Urothelium cell line (cell line): ENCODE measurements around the gene DIPK1A.

Experiments
- DNase-seq: peaks from one replicate; pipeline ENCODE4 v3.0.0; 2011; ENCODE audit warnings: low spot score, mixed read lengths
- FAIRE-seq: peaks from 2 replicates; lab custom pipeline; 2011; peaks lifted over from hg19 to GRCh38; lab: Jason Lieb, UNC

The DIPK1A gene

DNA sequence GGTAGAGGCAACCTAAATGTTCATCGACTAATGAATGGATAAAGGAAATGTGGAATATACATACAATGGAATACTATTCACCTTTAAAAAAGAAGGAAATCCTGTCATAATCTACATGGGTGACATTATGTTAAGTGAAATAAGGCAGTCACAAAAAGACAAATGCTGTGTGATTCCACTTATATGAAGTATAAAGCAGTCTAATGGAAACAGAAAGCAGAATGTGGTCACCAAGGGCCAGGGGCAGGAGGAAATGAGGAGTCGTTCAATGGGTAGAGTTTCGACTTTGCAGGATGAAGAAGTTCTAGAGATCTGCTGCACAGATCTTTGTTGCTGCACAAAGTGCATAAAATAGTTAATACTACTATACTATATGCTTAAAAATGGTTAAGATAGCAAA is 7.8 kb downstream of the DIPK1A start:
- FAIRE-seq = no peak
- DNase-seq = no peak

DNA sequence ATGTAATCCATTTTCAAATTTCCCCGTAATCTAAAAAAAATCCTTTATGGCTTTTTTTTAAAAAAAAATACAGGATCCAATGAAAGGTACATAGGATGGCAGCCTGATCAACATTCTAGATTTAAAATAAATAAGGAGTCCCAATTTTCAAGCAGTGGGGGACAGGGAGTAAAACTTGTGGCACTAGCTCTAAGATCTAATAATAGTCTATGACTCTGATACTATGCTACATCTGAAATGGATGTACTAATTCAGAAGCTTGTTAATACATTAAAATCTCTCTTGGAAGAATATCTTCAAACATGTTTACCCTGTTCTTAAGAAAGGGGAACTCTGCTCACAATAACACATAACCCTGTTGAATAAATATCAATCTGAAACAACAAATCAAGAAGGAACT is 8.5 kb downstream of the DIPK1A start:
- DNase-seq (no peak), FAIRE-seq (no peak)

DNA sequence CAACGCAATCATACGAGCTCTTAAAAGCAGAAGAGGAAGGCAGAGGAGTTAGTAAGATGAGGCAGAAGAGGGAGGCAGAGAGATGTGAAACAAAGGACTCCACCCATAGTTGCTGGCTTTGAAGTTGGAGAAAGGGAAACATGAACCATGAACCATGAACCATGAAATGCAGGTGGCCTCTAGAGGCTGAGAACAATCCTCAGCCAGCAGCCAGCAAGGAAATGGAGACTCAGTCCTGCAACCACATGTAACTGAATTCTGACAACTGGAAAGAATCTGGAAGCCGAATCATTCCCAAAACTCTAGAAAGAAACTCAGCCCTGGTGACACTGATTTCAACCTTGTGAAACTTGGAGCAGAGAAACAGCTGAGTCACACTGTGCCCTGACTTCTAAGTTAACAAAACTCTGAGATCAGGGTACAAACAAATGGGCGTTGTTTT is 10.1 kb downstream of the DIPK1A start:
- FAIRE-seq = no peak
- DNase-seq = peak; percentile 20

DNA sequence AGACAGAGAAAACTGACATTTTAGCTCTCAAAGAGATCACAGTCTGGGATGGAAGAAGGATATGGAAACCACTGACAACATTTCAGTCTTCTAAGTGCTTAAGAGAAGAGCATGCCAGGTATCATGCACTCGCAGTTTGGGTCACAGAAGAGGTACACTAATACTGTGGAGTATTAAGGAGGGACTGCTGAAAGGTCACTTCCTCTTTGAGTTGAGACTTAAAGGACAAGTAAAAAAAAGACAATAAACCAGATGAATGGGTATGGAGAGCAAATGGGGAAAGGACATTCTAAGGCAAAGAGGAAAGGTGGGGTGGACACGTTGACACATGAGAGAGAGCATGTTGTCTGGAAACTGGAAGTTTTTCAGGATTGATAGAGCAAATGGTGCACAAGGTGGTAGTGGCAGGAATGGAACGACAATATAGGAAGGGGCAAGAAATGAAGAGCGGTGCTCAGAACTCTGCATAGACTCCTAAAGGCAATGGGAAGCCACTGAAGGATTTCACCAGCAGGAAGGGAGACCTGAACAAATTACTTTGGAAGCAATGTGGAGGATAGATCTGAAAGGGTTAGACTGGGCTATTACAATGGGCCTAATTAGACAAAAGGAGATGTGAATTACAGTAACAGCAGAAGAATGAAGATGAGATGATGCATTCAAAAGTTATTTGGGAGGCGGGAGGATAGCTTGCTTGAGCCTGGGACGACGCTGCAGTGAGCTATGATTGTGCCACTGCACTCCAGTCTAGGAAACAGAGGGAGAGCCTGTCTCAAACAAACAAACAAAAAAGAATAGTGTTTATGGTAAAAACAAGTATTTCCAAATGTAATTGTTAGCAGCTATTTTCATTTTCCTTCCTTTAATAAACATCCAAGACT is 11.1 kb downstream of the DIPK1A start:
- no peak for FAIRE-seq
- peak; percentile 27 for DNase-seq

DNA sequence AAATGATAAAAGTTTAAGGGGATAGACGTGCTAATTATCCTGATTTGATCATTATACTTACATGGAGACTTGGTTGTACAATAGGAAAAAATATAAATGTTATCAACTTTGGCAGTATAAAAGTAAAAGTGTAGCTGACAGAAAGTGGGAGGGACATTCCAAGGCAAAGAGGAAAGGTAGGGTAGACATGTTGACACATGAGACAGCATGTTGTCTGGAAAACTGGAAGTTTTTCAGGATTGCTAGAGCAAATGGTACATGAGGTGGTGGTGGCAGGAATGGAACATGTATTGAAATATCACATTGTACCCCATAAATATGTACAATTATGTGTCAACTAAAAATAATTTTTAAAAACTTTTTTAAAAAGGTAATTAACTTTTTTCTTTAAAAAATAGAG is 13.2 kb downstream of the DIPK1A start:
- FAIRE-seq (no peak), DNase-seq (no peak)

DNA sequence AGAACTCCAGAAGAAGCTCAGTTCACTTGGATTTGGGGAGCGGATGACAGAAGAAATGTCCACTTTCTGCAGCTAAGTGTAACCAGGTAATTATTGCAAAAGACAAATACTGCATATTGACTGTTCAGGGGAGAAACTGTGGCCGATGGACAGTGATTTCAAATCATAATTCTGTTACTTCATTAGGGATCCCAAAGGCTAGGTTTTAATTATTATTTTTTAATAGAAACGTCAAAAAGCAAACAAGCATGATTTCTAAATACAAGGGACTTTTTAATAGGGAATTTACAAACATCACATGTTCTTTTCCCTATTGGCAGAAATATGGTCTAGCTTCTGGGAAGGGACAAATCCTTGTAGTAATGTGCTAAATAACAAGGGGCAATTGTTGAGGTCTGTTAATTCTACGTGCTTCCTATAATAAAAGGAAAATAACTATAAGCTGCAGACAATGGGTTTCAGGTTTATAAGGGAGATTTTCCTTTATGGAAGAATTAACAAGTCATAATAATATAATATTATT is 15.5 kb downstream of the DIPK1A start:
- DNase-seq = no peak
- no peak for FAIRE-seq

DNA sequence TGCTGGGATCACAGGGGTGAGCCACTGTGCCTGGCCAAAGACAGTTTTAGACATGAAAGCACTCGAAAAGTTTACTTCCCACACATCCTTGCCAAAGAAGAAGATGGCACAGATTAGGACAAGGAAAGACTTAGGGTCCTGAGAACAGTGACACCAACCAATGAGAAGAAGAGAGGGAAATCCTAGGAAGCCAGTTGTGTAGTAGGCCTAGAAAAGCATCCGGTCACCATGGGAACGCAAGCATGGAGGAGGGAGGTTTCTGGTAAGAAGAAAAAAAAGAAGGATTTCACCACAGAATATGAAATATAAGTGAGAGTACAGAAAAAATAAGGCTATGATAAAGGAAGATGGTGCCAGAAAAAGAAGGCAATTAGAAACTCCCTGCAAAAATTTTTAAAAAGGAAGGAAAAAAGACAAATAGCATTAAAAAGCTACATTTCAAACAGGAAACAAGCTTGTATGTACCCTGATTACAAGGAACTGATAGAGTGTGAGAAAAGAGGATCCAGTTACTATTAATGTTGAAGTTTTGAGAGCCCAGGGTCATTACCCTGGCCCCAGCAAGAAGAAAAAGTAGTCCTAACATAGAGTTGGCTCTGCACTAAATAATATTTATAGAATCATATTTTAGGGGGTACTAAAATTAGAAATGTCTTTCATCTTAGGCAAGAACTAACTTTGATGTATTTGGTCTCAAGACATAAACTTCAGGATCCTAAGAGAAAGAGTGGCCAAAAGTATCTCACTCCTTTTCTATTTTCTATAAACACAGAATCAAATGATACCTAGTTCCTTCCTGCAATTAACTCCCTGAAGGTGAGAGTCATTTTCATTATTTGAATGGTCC is 16.1 kb downstream of the DIPK1A start:
- FAIRE-seq (no peak), DNase-seq (no peak)

DNA sequence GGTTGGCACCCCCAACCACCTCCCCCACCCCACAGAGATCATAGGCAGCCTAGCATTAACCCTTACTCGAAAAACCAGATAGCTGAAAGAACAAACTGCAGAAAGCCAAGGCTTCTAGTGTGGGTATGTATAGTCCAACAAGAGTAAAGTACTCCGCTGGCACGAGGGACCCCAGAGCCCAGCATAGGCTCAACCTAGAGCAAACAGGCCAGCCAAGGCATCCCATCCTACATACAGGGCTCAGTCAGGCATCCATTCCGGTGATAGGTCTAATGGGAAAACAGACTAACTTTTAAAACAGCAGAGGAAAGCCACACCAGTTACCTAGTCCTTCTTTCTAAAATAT is 17.8 kb downstream of the DIPK1A start:
- FAIRE-seq (no peak), DNase-seq (no peak)

DNA sequence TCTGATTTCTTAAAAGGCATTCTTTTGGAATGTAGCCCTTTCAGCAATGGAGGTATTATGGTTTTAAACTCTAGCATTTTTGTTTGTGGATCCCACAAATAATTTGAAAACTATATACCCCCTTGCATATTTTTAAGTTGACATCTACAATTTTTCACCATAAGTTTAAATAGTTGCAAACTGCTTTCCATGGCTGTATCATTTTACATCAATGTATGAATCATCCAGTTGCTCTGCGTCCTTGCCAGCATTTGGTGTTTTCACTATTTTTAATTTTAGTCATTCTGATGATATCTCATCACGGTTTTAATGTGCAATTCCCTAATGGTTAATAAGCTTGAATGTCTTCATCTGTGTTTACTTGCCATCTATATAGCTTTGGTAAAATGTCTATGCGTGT is 20.7 kb downstream of the DIPK1A start:
- DNase-seq (no peak), FAIRE-seq (no peak)

DNA sequence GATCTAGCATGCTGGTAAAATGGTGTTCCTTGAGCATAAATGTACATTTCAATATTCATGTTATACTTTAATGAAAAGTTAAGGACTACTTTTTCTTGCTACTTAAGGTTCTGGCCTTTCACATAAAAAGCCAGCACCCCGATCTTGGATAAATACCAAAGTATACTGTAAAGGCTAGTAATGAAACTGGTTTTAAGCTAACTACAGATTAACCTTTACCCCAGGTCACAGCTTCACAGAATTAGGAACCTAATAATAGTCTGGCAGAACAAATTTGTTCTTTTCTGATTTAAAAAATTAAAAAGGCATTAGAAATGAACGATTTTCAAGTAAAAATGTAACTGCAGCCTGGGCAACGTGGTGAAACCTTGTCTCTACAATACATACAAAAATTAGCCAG is 23.5 kb downstream of the DIPK1A start:
- FAIRE-seq (no peak), DNase-seq (no peak)

DNA sequence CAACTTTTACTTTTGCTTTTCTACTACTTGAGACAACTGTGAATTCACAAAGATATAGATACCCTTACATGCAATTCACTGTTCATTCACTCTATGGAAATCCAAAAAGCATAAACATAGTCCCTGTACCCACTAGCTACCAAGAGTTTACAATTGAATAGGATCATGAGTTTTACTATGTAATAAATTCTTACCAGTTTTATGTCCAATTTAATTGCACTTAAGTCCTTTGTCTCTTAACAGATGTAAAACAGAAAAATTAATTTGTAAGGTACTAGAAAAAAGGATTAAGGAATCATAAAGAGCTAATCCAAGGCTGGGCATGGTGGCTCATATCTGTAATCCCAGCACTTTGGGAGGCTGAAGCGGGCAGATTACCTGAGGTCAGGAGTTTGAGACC is 24.4 kb downstream of the DIPK1A start:
- no peak for FAIRE-seq
- DNase-seq = no peak

DNA sequence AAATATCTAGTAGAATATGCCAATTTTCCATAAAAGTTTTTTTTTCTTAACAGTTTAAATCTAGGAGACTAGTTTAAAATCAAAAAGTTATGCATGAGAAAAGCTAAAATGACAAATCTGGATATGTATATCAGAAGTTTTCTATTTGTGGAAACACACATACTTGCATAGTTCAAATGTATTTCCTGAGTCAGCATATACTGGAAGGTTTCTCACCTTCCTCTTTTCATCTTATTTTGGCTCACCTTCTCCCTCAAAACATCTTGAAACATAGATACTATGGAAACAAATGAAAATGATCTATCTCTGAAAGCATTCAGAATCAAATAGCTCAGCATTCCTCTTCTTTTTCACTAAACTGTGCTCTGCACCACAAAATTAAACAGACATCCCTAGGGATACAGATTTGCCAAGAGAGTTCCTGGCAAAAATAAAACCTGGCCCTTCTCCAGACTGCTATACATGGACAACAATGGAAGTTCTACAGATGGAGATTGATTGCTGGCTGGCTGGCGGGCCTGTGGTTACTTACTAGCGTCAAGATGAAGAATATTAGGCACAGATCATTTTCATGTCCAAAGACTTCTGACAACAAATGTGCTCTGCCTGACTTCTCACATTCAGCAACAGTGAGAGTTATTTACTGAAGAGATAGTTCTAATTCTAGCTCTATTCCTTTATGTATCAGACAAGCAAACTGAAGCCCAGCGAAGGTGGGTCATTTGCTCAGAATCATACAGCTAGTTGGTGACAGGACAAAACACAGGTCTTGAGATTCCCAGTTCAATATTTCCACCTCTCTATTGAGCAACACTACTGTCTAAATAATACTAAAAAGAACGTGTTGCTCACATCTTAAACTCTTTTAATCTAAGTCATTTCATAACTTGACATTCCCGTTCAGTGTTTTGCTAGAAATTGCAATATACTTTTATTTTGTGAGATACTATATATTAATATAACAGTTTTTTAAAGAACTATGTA is 26.6 kb downstream of the DIPK1A start:
- DNase-seq = peak; percentile 54
- no peak for FAIRE-seq

DNA sequence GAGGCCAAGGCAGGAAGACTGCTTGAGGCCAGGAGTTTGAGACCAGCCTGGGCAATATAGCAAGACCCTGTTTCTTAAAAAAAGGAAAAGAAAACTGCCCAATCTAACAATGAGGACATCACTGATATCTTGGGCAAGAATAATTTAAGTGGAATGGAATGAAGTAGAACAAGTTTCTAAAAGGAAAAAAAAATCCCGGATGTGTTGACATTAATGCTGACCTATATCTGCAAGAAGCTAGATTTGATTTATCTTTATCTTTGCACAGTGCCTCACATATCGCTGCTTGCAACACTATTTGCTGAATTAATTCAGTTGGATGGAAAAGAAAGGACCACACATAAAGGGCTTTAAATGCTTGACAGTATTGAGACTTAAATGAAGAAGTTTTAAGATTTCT is 27.8 kb downstream of the DIPK1A start:
- FAIRE-seq = no peak
- no peak for DNase-seq

DNA sequence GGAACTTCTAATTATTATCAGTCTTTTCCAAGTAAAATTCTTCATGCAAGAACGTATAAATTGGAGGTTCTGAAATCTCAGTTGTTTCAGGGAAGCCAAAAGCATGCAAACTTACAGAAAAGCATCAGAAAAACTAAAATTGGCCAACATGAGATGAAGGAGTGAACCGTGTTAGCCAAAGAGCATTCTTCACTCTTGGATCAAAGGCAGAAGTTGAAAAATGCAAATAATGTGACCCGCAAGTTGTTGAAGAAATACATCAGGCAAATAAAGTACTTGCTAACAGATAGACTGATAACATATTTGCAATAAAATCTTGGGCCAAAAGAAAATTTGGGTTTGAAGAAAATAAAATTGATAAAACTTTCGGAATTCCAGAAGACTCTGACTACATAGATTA is 29.6 kb downstream of the DIPK1A start:
- DNase-seq = no peak
- FAIRE-seq = no peak

DNA sequence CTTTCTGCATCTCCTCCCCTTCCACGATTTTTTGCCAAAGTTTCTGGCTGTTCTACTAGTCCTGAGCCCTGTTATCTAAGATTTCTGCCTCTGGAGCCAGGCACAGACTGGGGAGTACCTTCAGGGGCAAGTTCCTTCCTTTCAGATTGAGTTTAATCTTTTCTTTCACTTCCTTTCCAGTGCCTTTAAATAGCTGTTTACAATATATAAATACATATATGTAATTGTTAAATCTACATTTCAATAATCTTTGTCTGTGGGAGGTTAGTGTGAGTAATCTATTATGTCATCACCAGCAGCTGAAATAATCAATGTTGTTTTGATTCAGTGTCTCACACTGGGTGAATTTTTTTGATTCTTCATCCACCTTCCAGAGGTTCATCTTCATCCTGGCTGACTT is 31.8 kb downstream of the DIPK1A start:
- FAIRE-seq (no peak), DNase-seq (no peak)

DNA sequence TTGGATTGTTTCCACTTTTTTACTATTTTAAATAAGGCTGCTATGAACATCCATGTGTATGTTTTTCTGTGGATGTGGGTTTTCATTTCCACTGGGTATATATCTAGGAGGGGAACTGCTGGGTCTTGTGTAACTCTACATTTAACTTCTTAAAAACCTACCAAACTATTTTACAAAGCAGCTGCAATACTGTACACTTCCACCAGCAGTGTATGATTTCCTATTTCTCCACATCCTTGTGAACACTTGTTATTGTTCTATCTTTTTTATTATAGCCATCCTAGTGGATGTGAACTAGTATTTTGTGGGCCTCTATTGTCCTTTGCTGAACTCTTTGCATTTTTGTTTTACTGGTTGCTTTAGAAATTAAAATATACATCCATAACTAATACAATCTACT is 33.4 kb downstream of the DIPK1A start:
- FAIRE-seq (no peak), DNase-seq (no peak)

DNA sequence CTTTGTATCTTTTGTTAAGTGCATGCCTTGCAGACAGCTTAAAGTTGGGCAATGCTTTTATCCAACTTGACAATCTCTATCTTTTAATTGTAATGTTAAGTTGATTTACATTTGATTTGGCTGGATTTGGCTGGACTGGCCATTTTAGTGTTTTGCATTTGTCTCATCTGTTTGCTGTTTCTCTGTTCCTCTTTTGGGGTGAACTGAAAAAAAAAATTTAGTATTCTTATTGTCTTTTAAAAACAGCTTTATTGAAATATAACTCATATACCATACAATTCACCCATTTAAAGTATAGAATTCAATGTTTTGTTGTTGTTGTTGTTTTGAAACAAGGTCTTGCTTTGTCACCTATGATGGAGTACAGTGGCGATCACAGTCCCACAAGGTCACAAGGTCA is 34.4 kb downstream of the DIPK1A start:
- FAIRE-seq (no peak), DNase-seq (no peak)

DNA sequence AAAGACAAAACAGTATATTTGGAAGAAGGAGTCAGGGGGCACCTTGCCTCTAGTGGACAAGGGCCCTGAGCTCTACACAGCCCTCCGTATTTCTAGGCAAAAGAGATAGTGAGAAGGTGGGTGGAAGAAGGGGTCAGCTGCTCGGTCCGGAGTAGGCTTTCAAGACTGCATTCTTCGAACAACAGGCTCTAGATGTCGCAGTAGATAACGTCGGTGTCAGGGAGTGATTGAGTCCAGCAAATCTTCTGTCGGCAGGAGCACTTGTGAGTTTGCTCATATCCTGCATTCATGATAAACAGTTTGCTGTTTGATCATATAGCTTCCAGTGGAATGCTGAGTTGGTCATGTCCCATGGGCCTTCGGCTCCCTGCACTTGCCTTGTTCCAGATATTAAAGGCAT is 36.8 kb downstream of the DIPK1A start:
- DNase-seq = no peak
- no peak for FAIRE-seq

DNA sequence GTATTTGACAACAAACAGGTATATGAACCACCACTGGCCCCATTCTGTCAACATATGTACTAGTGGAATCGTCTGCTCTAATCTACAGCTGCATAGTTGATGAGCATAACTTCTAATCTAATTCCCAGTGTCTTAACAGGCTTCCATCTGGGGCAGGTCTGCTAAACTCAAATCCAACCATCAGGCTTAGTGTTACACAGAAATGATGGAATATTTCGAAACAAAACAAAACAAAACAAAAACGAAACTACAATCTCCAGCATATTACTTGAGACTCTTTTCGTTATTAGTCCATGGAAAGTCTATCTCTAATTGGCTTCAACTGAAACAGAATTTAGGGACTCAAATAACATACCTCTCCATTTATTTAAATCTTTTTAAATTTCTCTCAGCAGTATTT is 37.6 kb downstream of the DIPK1A start:
- FAIRE-seq = no peak
- DNase-seq = no peak

DNA sequence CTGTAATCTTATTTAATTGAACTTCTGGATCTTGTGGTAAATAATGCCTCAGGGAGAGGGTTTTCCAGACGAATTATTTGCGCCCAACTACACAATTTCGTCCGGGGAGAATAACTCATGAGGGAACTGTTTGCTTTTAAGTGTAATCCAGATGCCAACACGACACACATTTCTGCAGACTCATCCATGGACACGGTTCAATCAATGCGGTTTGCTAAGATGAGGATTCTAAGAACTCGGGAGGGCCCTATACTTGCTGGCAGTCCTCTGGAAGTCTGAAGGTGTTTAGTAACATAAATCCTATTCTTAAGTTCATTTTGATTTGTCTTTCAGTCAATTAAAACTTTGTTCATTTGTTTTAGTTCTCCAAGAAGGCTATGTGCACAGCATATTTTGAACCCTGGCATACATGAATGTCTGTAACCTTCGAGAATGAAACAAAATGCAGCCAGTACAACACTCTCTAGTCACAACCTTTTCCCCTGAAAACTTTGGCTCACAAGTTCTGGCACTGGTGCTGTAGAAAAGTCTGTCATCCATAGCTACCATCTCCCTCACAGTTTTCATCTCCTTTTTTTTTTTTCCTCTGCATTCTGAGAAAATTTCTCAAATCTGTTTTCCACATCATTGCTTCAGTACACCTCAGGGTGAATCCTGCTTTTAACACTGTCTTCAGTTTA is 38.8 kb downstream of the DIPK1A start:
- FAIRE-seq = no peak
- no peak for DNase-seq
